LNCaP clone FGC (cell line): ENCODE data around the gene HSD17B10.
A peak's percentile ranks its signal among the peaks of the same experiment; 100 is the strongest.

Source experiments
- DNase-seq: peaks from one replicate; pipeline ENCODE4 v3.0.0-alpha.2; 2011; ENCODE audit warnings: low read depth
- H3K4me3 ChIP-seq: 2 replicates; pipeline ENCODE4 v1.5.1; 2011; ENCODE audit warnings: mild to moderate bottlenecking, low read depth, low read length, control low read depth
- CTCF ChIP-seq: IDR thresholded peaks from 2 replicates; pipeline ENCODE4 v1.5.1; 2012; ENCODE audit warnings: mild to moderate bottlenecking; ENCODE audit not compliant: control insufficient read depth, insufficient read depth; ENCODE audit errors: extremely low read depth

HSD17B10 gene

GRCh38 chrX:53433651-53434639, at the start of gene HSD17B10:
Gene HSD17B10, minus strand, starts transcription at chrX:53434370. Its CDS starts 25 bp downstream, at chrX:53434345.
- H3K4me3 ChIP-seq, result peak within 1 kb of the TSS; percentile 86
- DNase-seq, result peak; percentile 38
- no peak for TF ChIP-seq CTCF

- no peak overlapping the region for H3K4me3 ChIP-seq
- TF ChIP-seq CTCF, result no peak
- DNase-seq, result no peak
These were observed 49.2 kb upstream of the HSD17B10 start for GRCh38 chrX:53483416-53483815.

- H3K4me3 ChIP-seq, result no peak overlapping the region
- peak; percentile 33 for DNase-seq
- TF ChIP-seq CTCF, result peak; percentile 60
These were observed 47.8 kb upstream of the HSD17B10 start for GRCh38 chrX:53481816-53482465.

- no peak overlapping the region for H3K4me3 ChIP-seq
- TF ChIP-seq CTCF, result peak; percentile 33; the same call in 1 of the 2 replicates
- no peak for DNase-seq
These were observed 46.9 kb upstream of the HSD17B10 start for GRCh38 chrX:53481093-53481492.

- no peak for DNase-seq
- no peak for TF ChIP-seq CTCF
- H3K4me3 ChIP-seq, result no peak overlapping the region
These were observed 45.1 kb upstream of the HSD17B10 start for GRCh38 chrX:53479301-53479700.

GRCh38 chrX:53476371-53476770, 42.2 kb upstream of the HSD17B10 start:
- DNase-seq, result no peak
- TF ChIP-seq CTCF, result no peak
- no peak overlapping the region for H3K4me3 ChIP-seq
